Osteocyte (in vitro differentiated cells): ENCODE results near the gene KRTAP10-10. TPM values are rescaled to one million over a fixed set of nuclear protein-coding genes. Genes with fewer than 3 reads are reported as not detected.
A peak's percentile ranks its signal among the peaks of the same experiment; 100 is the strongest.
"Not testable (repeated sequence)": the region's sequence is repeated elsewhere in the genome, so short reads cannot be mapped to it uniquely, and the experiment has no call there.

Experiments used
- DNase-seq: peaks from one replicate; pipeline ENCODE4 v3.0.0; 2021; ENCODE audit warnings: mixed read lengths; ENCODE audit not compliant: unreplicated experiment; ENCODE audit errors: extremely low spot score
- H3K27ac Mint-ChIP-seq: one replicate; pipeline ENCODE4 v1.8.0; 2021; ENCODE audit warnings: mild to moderate bottlenecking, mixed read lengths; ENCODE audit not compliant: unreplicated experiment
- H3K27me3 Mint-ChIP-seq: one replicate; pipeline ENCODE4 v1.8.0; 2021; ENCODE audit warnings: mixed read lengths; ENCODE audit not compliant: unreplicated experiment
- H3K36me3 Mint-ChIP-seq: one replicate; pipeline ENCODE4 v1.8.0; 2021; ENCODE audit warnings: mixed read lengths; ENCODE audit not compliant: unreplicated experiment
- H3K4me1 Mint-ChIP-seq: one replicate; pipeline ENCODE4 v1.8.0; 2021; ENCODE audit warnings: mixed read lengths; ENCODE audit not compliant: unreplicated experiment
- H3K4me3 Mint-ChIP-seq: one replicate; pipeline ENCODE4 v1.8.0; 2021; ENCODE audit warnings: mild to moderate bottlenecking, moderate library complexity, mixed read lengths; ENCODE audit not compliant: unreplicated experiment
- H3K9me3 Mint-ChIP-seq: one replicate; pipeline ENCODE4 v1.8.0; 2021; ENCODE audit warnings: mixed read lengths; ENCODE audit not compliant: unreplicated experiment
- total RNA-seq: library from RNA; stranded (reverse); gene quantifications from 2 replicates; pipeline ENCODE4 v1.2.1, GENCODE V29; 2021
- TF ChIP-seq, protein P1 (sequence below): fragments of 200-600 bp; sonication (generic); IDR thresholded peaks from 2 replicates; pipeline ENCODE4 v1.5.0; 2021; ENCODE audit warnings: antibody characterized with exemption, mild to moderate bottlenecking, moderate library complexity

The KRTAP10-10 gene
- total RNA-seq, 1 donor from 2014 or later = not detected

DNA sequence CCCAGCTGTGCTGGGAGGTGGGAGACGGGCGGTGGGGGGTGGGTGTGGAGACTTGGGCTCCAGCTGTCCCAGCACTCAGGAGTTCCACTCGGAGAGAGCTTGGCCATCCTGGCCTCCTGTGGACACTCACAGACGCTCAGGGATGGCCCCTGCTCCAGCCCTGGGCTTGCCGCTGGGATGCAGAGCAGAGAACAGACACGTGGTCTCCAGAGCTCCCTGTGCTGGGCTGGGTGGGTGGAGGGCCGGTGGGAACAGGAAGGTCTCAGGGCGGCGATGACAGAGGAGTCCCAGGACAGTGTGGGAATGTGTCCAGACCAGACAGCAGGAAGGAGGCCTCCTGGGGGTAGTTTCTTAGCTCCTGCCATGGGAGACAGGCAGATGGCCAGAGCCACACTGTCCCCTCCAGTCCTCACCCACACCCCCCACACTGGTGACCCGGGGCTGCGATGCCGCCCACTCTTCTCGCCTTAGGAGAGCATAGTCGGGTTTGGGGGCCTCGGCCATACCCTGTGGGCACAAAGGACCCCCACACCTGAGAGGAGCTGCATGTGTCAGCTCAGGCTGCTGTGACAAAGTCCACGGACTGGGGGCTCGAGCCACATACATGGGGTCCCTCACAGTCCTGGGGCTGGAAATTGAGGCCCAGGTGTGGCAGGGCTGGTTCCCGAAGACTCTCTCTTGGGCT lies 8.3 kb upstream of the KRTAP10-10 start:
- Mint-ChIP-seq H3K4me3 (no peak overlapping the region), H3K9me3 (peaks cover 36% of the 10 kb centered on the region), H3K4me1 (no peaks in the 10 kb centered on the region), H3K27me3 (no peaks in the 10 kb centered on the region), H3K36me3 (peaks cover 3% of the 10 kb centered on the region), H3K27ac (no peak overlapping the region)
- TF ChIP-seq, protein P1, sequence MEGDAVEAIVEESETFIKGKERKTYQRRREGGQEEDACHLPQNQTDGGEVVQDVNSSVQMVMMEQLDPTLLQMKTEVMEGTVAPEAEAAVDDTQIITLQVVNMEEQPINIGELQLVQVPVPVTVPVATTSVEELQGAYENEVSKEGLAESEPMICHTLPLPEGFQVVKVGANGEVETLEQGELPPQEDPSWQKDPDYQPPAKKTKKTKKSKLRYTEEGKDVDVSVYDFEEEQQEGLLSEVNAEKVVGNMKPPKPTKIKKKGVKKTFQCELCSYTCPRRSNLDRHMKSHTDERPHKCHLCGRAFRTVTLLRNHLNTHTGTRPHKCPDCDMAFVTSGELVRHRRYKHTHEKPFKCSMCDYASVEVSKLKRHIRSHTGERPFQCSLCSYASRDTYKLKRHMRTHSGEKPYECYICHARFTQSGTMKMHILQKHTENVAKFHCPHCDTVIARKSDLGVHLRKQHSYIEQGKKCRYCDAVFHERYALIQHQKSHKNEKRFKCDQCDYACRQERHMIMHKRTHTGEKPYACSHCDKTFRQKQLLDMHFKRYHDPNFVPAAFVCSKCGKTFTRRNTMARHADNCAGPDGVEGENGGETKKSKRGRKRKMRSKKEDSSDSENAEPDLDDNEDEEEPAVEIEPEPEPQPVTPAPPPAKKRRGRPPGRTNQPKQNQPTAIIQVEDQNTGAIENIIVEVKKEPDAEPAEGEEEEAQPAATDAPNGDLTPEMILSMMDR = no peak
- DNase-seq = peak; percentile 82

DNA sequence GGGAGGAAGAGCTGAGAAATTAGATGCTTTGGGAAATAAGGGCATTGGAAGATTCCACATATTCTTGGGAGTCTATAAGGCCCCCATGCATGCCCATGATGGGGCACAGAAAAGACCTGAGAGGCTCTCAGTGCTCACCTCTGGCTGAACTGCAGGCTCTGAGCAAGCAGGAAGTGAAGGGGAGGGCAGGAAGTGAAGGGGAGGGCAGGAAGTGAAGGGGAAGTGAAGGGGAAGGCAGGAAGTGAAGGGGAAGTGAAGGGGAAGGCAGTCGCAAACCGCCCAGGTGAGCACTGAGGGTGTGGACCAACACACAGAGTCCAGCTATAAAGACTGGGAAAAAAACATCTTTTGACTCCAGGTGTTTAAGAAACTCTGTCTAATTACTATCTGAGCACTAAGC lies 6.7 kb upstream of the KRTAP10-10 start:
- H3K4me3 Mint-ChIP-seq = no peak overlapping the region
- H3K27ac Mint-ChIP-seq = no peak overlapping the region
- H3K36me3 Mint-ChIP-seq = peaks cover 3% of the 10 kb centered on the region
- peak; percentile 23 for DNase-seq
- no peaks in the 10 kb centered on the region for H3K4me1 Mint-ChIP-seq
- TF ChIP-seq, protein P1 = no peak
- H3K9me3 Mint-ChIP-seq = peaks cover 23% of the 10 kb centered on the region
- peaks cover 4% of the 10 kb centered on the region for H3K27me3 Mint-ChIP-seq

DNA sequence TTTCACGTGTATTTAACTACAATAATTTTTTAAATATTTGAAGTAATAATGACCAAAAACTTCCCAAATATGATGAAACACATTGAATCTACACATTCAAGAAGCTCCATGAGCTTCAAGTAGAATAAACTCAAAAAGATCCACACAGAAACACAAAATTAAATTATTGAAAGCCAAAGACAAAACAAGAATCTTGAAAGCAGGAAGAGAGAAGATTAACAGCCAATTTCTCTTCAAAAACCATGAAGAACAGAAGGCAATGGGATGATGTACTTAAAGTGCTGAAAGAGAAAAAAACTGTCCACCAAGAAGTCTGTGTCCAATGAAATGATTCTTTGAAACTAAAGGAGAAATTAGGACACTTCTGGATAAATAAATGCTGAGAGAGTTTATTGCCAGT lies 5.1 kb upstream of the KRTAP10-10 start:
- peaks cover 3% of the 10 kb centered on the region for H3K36me3 Mint-ChIP-seq
- peaks cover 23% of the 10 kb centered on the region for H3K9me3 Mint-ChIP-seq
- H3K4me1 Mint-ChIP-seq = no peaks in the 10 kb centered on the region
- H3K27ac Mint-ChIP-seq = no peak overlapping the region
- no peak for DNase-seq
- H3K4me3 Mint-ChIP-seq = no peak overlapping the region
- peaks cover 8% of the 10 kb centered on the region for H3K27me3 Mint-ChIP-seq
- TF ChIP-seq, protein P1 = no peak

DNA sequence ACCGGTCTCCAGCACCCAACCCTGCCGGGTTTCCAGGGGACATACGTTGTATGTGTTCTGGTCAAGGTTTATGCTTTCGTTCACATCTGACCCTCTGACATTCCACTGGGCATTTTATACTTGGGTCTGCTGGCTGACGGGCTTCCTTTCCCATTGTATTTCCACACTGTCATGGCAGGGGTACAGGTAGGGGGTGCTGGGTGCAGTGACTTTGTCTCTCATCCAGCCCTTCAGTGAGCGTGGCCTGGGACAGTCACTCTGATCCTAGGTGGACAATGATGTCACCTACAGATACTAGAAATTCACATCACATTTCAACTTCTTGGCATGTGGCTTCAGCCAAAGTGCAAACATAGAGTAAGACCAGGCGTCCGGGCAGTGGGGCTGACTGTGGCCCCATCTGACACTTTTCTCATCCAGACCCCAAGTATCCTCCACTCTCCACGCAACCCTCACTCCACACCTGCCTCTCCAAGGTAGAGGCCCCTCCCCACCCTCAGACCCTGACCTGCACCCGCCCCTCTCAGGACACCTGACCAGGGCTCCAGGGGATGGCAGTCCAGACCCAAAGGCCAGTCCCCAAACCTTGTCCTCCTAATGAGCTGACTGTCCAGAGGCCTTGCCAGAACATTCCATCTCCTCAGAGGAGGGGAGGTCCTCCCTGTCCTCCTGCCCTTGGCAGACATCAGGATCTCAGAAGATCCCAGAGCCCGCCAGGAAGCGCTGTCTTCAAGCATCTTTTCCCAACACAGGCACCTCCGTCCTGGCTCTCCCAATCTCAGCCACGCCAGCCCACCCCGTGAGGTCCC lies 743 bp upstream of the KRTAP10-10 start:
- peaks cover 16% of the 10 kb centered on the region for H3K27me3 Mint-ChIP-seq
- peaks cover 16% of the 10 kb centered on the region for H3K9me3 Mint-ChIP-seq
- peak; percentile 73 for DNase-seq
- no peaks in the 10 kb centered on the region for H3K36me3 Mint-ChIP-seq
- no peak overlapping the region for H3K27ac Mint-ChIP-seq
- no peak overlapping the region for H3K4me3 Mint-ChIP-seq
- H3K4me1 Mint-ChIP-seq = no peaks in the 10 kb centered on the region
- TF ChIP-seq, protein P1 = no peak

DNA sequence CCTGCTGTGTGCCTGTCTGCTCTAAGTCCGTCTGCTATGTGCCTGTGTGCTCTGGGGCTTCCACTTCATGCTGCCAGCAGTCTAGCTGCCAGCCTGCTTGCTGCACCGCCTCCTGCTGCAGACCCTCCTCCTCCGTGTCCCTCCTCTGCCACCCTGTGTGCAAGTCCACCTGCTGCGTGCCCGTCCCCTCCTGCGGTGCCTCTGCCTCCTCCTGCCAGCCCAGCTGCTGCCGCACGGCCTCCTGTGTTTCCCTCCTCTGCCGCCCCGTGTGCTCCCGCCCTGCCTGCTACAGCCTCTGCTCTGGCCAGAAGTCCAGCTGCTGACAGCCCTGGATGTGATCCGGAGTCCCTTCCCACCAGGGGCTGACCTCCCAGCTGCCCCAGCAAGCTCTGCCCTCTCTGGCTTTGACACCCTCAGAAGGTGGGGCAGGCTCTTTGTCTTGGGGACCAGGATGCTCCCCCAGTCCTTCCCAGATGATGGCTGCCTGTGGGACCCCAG lies 744 bp downstream of the KRTAP10-10 start:
- not testable (repeated sequence) for H3K4me3 Mint-ChIP-seq, H3K36me3 Mint-ChIP-seq, H3K4me1 Mint-ChIP-seq, H3K27ac Mint-ChIP-seq, H3K9me3 Mint-ChIP-seq
- peak; percentile 63 for DNase-seq
- peaks cover 16% of the 10 kb centered on the region for H3K27me3 Mint-ChIP-seq

DNA sequence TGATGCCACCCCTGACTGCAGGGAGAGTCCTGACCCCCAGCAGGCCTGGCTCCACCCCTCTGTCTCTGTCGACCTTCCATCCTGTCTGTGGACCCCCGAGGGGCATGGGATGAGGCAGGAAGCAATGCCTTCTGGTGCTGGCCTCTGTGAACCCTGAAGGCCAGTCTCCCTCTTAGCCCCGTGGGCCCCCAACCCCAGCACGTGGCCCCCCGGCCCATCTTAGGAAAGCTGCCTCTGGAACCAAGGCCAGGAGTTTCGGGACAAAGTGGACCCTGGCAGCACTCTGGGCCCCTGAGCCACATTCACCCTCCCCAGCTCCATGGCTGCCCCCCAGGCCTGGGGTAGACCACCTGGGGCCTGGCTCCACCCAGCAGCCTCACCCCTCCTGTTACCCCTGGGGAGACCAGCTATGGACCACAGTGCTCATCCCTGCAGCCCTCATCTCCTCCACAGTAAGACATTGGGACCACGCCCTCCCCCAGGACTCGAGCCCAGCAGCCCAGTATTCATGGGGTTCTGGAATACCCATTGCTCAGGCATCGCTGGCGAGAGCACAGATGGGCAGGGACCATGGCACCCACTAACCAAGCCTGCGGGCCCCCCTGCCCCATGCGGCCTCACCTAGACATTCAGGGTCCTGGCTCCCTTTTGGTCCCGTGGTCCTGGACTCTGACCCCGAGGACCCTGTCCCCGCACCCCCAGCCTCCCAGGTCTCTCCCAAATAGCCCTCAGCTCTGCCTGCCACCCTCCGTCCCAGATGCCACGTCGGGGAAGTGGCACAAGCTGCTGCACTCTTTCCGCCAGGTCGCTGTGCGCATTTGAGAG lies 1.6 kb downstream of the KRTAP10-10 start:
- peaks cover 16% of the 10 kb centered on the region for H3K27me3 Mint-ChIP-seq
- H3K27ac Mint-ChIP-seq, H3K36me3 Mint-ChIP-seq, H3K4me3 Mint-ChIP-seq, H3K4me1 Mint-ChIP-seq: not testable (repeated sequence)
- peak; percentile 65 for DNase-seq
- H3K9me3 Mint-ChIP-seq = peaks cover 14% of the 10 kb centered on the region
